ACHN (cell line): Measurements from ENCODE around the gene SMIM29.

Experiments
- DNase-seq: peaks from one replicate; pipeline ENCODE4 v3.0.0-alpha.2; 2015
- in situ Hi-C: cut with HindIII; loops from 2 replicates; pipeline ENCODE4 v1.10.0; 2017; ENCODE audit warnings: low sequenced_read_pairs, low pct_ligation_motif_present, low pct_unique_long_range_greater_than_20kb

SMIM29 gene

DNA sequence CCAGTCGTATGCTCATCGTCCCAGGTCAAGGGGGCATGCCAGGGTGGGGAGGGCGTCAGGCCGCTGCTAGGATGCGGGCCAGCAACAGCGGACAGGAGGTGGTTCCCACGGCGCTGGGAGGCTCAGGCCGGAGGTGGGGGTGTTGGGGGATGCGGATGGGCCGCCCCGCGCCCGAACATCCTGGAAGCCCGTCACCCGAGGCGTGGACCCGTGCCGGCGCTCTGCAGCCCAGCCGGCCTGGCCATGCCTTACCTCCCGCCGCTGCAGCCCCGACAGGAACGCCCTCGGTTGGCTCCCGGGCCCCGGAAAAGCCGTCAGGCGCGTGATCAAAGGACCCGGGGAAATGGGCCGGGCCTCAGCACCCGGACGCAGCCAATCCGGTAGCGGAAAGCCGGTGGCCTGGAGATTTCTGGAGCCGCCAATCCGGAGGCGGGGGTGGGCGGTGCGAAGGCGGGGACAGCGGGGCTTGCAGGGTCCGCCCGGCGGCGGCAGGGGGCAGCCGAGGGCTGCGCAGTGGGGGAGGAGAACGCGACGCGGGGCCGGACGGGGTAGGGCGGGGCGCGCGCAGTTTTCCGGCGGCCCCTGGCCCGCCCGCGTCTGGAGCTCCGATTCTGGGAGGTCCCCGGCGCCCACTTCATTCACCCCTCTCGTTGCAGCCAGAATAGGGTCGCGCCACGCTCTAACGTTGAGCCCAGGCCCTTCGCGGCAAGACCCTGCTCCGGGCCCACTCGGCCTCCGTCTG lies at the start of gene SMIM29:
SMIM29 (minus strand) TSS at position 280 of the 742 bp plus-strand sequence. CDS start 1,215 bp downstream, outside the sequence.
- peak; percentile 92 for DNase-seq
- in situ Hi-C loops = no loop called here

DNA sequence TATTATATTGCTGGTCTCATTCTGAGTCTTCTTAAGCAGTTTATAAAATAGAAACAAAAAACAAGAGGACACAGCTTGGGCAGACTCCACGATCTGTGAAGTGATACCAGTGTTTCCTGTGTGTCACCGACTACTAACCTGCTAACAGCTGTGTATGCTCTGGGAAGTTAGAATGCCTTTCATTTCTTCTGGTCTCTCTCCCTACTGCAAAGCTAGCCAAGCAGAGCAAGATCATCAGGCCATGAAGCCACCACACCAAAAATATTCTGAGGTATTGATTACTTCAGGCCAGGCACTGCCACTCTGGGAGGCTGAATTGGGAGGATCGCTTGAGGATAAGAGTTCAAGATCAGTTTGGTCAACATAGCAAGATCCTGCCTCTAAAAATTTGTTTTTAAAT lies 46.9 kb upstream of the SMIM29 start:
- peak; percentile 68 for DNase-seq
- in situ Hi-C loops = no loop called here

DNA sequence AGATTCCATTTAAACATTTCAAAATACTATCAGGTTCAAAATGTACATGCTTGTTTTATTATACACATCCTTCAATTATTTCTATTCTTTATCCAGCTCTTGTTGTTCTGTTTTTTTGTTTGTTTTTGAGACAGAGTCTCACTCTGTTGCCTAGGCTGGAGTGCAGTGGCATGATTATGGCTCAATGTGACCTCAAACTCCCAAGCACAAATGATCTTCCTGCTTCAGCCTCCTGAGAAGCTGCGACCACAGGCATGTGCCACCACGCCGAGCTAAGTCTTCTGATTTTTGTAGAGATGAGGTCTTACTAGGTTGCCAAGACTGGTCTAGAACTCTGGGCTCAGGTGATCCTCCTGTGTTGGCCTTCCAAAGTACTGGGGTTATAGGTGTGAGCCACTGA lies 44.1 kb upstream of the SMIM29 start:
- in situ Hi-C loops = no loop called here
- no peak for DNase-seq

DNA sequence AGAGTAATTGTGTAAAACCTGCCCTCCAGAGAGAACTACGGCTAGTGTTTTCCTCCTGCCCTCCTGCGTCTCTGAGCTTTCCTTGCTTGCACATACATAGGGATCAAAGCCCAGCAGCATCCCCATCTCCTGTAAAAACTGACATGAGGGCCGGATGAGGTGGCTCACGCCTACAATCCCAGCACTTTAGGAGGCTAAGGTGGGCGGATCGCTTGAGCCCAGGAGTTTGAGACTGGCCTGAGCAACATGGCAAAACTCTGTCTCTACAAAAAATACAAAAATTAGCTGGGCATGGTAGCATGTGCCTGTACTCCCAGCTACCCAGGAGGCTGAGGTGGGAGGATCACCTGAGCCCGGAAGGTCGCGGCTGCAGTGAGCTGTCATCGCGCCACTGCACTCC lies 40.3 kb upstream of the SMIM29 start:
- in situ Hi-C loops = no loop called here

DNA sequence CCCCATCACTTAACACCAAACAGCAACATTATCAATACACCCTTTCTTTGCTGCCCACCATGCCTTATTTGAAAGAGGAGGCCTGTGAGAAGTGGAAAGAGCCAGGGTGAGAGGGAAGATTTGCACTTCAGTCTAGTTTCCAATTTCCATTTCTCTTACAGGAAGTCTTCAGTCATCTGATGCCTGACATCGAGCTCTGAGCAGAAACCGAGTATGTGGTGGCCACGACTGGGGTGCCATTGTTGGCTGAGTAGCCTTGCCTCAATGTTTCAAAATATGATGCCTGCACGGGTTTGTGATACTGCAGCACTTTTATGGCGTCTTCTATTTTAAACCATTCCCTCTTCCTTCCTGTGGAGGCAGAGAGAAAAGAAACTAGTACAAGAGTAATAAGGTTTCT lies 39.8 kb upstream of the SMIM29 start:
- in situ Hi-C loops = no loop called here
- no peak for DNase-seq

More for the DNA sequence above, 40.3 kb upstream of the SMIM29 start:
- DNase-seq = no peak

DNA sequence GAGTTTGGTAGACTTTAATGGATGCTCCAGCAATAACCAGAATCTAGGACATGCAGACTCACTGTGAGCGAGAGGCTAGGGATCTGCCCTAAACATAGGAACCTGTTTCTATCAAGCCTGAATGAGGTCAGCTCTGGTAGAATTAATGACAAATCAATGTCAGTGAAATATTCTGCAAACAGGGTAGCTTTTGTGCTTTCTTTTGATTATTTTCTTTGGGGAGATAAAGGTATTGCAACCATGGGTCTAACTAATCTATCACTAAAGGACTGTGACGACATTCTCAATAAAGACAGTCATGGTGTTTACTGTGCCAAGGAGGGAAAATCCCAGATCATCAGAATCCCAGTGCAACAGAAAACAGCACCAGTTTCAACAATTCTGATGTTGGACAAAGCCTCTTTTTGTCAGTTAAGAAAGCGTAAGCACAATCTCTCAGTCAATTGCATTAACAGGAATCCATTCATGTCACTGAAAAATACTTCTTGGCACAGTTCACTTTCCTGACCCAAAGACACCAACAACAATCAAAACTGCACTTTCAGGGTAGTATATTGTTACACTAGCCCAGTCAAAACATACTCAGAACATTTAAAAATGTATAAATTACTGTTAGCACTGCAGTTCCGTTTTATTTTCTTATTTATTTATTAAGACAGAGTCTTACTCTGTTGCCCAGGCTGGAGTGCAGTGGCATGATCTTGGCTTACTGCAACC lies 36.8 kb upstream of the SMIM29 start:
- in situ Hi-C loops = no loop called here
- DNase-seq = no peak

DNA sequence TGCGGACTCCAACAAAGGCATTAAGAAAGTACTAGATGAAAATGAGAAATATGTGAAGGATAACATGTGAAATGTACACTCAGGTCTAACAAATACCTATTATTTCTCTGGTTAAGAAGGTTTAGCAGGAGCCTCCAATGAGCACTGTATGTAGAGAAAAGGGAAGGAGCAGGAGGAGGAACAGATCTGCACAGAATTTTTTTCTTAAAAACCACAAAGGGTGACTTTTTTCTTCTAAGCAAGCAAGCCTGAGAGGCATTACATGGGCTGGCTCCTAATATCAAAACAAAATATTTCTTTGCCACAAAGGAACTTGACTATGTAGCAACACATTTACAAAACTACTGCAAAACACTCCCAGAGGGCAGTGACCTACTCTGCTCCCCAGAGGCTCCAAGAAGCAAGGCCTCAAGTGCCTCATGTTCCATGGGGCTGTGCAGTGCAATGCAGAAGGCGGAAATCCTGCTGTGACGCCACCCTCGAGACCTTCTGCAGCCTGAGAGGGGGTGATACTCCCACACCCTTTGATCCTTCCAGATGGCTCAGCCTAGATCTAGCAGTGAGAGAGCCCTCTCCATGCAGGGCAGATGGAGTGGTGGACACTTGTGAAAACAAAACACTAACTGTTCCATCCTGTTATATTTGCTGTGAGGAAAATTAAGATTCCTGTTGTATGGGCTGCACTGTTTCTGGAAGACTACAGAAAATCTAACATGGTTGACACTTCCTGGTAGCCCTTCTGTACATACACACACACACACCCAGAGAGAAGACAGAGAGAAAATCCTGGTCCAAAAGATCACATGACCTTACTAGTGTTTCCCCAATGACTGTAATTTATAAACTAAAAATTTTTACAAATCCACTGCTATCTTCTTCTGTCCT lies 36.0 kb upstream of the SMIM29 start:
- in situ Hi-C loops = no loop called here
- no peak for DNase-seq

DNA sequence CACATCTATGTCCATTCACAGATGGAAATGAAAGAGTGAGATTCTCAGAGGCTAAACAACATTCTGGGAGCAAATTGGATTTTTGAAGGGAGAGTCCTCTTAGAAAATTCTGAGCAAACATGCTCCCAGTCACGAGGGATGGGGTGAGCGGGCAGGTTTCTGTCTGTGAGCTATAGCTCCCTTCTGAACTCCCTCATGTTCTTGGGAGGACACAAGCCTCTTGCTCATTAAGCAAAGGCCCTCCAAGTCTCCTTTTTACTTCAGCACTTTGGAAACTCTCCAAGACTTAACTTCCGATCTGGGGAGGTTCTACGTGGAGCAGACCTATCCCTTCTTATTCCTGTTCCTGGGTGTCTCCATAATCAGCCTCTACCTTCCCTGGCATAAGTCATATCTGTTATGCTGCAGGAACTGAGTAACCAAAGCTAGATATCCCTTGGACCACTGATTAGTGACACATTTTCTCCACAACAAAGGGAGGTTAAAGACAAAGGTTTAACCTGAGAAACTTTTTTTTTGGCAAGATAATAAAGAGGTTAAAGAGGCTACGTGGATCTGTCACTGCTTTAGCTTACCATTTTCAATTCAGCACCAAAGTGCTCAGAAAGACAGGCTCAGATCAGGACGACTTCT lies 33.0 kb upstream of the SMIM29 start:
- DNase-seq = no peak
- in situ Hi-C loops = no loop called here

DNA sequence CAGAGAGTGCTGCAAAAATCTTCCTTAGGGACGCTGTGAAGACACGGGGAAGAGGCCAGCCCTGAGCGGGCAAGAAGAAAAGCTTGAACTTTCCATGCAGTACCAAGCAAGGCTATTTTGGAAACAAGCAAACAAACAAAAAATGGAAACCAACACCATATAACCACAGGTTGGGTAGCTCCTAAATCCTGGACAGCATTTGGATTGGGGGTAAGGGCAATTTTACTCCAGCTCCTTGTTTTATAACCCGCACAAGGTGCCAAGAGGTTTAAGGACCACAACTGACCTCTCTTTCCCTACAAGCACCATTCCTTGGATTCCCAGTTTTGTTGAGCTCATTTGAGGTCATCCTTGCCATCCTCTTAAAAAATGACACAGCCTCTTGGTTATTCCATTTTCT lies 31.4 kb upstream of the SMIM29 start:
- DNase-seq = no peak
- in situ Hi-C loops = no loop called here

DNA sequence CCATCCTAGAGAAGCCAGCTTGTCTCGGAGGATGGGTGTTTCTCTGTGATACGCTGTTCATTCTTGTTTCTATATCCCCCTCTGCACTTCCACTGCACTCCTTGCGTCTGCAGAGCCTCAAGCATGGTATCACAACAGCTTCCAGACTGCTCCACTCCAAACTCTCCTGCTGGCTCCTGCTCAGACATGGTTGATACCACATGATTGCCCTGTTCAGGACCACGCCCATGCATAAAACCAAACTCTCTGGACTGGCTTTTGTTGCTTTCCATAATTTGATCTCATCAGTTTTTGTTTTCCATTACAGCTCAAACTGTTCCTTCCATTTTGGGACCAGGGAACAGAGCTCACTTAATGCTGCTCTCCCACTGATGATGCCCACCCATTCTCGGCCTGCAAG lies 30.0 kb upstream of the SMIM29 start:
- in situ Hi-C loops = no loop called here
- no peak for DNase-seq

DNA sequence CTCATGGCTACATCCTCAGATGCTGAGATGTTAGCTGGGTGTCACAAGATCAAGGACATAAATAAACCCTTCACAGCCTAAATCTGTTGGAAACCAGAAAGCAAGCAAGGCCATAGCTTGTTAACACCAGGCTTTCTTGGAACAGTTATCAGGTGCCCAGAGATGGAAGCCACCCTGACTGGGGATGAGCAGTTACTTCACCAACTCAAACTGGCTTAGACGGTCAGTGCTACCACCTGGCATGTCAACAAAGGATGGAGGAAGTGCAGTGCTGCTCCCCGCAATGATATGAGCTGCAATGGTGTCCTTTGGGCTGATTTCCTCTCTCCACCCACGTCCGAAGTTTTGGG lies 28.9 kb upstream of the SMIM29 start:
- in situ Hi-C loops = no loop called here
- DNase-seq = no peak

DNA sequence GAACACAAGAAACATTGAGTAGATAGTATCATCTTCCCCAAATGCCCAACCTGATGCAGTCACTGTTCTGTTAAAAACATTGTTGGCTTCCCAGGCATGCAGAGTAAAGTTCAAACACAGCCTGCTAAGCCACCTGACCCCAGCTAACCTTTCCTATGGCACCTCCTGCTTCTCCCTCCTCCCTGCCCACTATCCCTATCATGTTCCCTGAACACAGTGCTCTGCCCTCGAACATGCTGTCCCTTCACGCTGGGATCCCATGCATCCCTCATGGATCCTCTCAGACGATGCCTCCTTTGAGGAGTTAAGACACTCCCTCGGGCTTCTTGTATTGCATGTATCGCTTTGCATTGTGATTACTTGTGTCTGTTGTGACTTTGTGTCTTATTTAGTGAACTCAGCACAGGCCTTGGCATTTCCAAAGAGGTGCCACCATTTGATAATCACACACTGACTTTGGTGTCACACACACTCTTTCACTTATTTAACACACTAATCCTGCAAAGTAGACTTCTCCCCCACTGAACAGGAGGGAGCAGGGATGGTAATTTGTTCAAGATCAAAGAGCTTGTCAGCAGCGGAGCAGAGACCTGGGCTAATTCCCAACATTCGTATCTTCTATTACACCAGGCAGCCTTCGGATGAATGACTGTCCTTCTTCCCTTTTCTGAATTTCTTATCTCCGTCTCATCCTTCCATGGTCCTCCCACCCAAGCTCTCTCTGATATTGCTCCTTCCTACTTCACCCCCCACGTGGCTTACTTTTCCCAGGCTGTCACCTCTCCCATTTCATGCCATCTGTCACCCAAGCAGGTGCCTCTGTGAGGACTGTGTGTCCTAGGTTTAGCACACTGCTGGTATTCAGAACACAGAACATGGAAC lies 28.3 kb upstream of the SMIM29 start:
- in situ Hi-C loops = no loop called here

DNA sequence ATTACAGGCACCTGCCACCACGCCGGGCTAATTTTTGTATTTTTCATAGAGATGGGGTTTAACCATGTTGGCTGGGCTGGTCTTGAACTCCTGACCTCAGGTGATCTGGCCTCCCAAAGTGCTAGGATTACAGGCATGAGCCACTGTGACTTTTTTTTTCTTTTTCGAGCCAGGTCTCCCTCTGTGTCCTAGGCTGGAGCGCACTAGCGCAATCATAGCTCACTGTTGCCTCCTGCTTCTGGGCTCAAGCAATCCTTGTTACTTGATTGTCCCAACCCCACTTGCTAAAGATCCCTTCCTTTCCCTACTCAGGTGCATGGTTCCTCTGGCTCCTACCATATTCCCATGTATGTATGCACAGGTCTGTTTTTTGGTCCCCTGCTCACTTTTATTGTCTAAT lies 27.4 kb upstream of the SMIM29 start:
- in situ Hi-C loops = no loop called here
- no peak for DNase-seq

More for the DNA sequence above, 28.3 kb upstream of the SMIM29 start:
- no peak for DNase-seq

DNA sequence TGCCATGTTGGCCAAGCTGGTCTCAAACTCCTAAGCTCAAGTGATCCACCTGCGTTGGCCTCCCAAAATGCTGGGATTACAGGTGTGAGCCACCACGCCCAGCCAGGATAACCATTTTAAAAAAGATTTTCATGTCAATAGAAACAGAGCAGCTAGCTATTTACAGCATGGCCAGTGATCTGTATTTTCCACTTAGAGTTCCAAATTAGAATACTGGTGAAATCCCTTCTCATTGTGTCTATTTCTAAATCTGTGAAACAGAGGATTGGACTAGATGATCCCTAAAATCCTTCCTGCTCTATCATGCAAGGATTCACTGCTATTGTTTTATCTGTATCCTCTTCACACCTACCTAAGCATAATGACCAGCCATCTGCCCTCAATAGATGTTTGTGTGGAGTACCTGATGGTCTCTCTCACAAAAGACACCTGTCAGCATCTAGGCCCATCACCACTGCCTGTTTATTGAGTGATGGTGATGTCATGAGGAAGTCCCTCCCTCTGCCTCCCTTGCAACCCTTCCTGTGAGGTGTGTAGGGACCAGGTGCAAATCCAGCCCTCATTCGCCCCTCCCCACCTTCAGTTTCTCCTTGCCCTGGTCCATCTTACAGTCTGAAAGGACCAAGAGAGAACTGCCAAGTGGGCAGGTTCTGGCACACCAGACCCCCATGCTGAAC lies 26.5 kb upstream of the SMIM29 start:
- in situ Hi-C loops = no loop called here
- no peak for DNase-seq

DNA sequence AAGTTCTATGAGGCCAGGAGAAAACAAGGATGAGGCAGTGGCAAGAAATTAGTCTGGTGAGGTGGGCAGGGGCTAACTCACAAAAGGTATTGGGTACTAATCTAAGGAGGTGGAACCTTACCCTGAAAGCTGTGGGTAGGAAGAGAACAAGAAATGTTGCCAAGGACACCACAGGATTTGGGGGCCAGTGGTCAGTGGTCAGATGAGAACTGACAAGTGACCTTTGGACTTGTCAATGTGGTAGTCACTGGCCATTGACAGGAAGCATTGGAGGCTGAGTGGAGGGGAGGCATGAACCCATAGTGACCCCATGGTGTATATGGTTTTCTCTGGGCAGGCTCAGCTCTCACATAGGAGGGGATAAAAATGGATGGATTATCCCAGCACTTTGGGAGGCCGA lies 25.3 kb upstream of the SMIM29 start:
- in situ Hi-C loops = no loop called here
- no peak for DNase-seq

DNA sequence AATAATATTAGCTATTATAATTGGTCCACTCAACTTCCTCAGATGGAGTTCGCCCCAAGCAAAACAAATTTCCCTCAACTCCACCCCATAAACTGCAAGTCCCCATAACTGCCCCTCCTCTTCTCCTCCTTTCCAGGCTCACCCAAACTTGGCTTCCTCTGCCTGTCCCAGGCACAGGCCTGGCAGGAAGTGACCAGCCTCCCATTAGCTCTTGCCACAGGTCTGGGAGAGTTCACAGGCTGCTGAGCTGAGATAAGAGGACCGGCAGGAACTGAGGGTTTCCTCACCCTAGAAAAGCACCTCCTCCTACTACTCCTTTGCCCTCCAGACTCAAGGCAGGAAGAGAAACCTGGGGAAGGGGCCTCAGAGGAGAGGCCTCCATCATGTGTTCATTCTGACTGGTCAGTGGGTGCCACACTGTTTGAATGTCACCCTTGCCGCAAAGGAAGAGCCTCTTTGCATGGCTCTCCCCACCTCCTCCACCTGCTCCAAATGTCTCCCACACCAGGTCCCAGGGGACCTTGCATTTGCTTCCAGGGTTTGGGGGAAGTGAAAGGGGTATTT lies 24.5 kb upstream of the SMIM29 start:
- no peak for DNase-seq
- in situ Hi-C loops = no loop called here
